OCI-LY1 (cell line): ENCODE data around the gene PRM2.

Experiments used
- H2AFZ ChIP-seq: fragments of 200-600 bp; sonication (generic), shearing (Covaris generic); 2 replicates; pipeline ENCODE4 v1.6.0; 2014; ENCODE audit warnings: antibody characterized with exemption, mild to moderate bottlenecking, low read length
- H3F3A ChIP-seq: fragments of 200-600 bp; sonication (generic), shearing (Covaris generic); 2 replicates; pipeline ENCODE4 v1.6.0; 2014; ENCODE audit warnings: mild to moderate bottlenecking, antibody characterized with exemption, low read length, moderate library complexity; ENCODE audit not compliant: insufficient read depth
- H3K27ac ChIP-seq: fragments of 200-600 bp; sonication (generic); 2 replicates; pipeline ENCODE4 v1.5.1; 2014; ENCODE audit warnings: low read length, mixed run types, mild to moderate bottlenecking, low read depth; ENCODE audit not compliant: poor library complexity, severe bottlenecking
- H3K27me3 ChIP-seq: fragments of 200-600 bp; sonication (generic); 2 replicates; pipeline ENCODE4 v1.6.0; 2014; ENCODE audit warnings: antibody characterized with exemption, mild to moderate bottlenecking, low read length, moderate library complexity; ENCODE audit not compliant: insufficient read depth
- H3K36me3 ChIP-seq: fragments of 200-600 bp; sonication (generic); 2 replicates; pipeline ENCODE4 v1.6.1; 2014; ENCODE audit warnings: mild to moderate bottlenecking, antibody characterized with exemption, low read length, moderate library complexity, mixed read lengths; ENCODE audit not compliant: insufficient read depth
- H3K4me1 ChIP-seq: fragments of 200-600 bp; sonication (generic); 2 replicates; pipeline ENCODE4 v1.5.1; 2014; ENCODE audit warnings: mild to moderate bottlenecking, low read length, moderate library complexity; ENCODE audit not compliant: insufficient read depth, severe bottlenecking
- H3K4me2 ChIP-seq: fragments of 200-600 bp; sonication (generic), shearing (Covaris generic); 2 replicates; pipeline ENCODE4 v1.6.1; 2014; ENCODE audit warnings: low read length
- H3K4me3 ChIP-seq: fragments of 200-600 bp; sonication (generic); 2 replicates; pipeline ENCODE4 v1.5.1; 2014; ENCODE audit warnings: low read length, low read depth, mild to moderate bottlenecking, mixed read lengths; ENCODE audit not compliant: poor library complexity, severe bottlenecking
- H3K79me2 ChIP-seq: fragments of 200-600 bp; shearing (Covaris generic); 2 replicates; pipeline ENCODE4 v1.6.1; 2016; ENCODE audit warnings: mixed run types, low read length, mixed read lengths; ENCODE audit not compliant: insufficient read depth
- H3K9ac ChIP-seq: fragments of 200-600 bp; sonication (generic), shearing (Covaris generic); 2 replicates; pipeline ENCODE4 v1.6.1; 2014; ENCODE audit warnings: mild to moderate bottlenecking, low read length, mixed read lengths
- H3K9me2 ChIP-seq: fragments of 200-600 bp; sonication (generic), shearing (Covaris generic); 2 replicates; pipeline ENCODE4 v1.6.1; 2014; ENCODE audit warnings: low read depth, mild to moderate bottlenecking, low read length, mixed read lengths
- H3K9me3 ChIP-seq: fragments of 200-600 bp; shearing (Covaris generic); 2 replicates; pipeline ENCODE4 v1.6.1; 2014; ENCODE audit warnings: low read length, mixed read lengths
- H4K20me1 ChIP-seq: fragments of 200-600 bp; sonication (generic), shearing (Covaris generic); 2 replicates; pipeline ENCODE4 v1.6.0; 2016; ENCODE audit warnings: mild to moderate bottlenecking, low read length; ENCODE audit not compliant: insufficient read depth
- EZH2 ChIP-seq: fragments of 200-600 bp; sonication (generic), shearing (Covaris generic); IDR thresholded peaks from 2 replicates; pipeline ENCODE4 v1.8.0; 2017; ENCODE audit warnings: borderline replicate concordance, mixed run types, mild to moderate bottlenecking, antibody characterized with exemption, low read length, moderate library complexity, mixed read lengths
- TF ChIP-seq, protein P1 (sequence below): fragments of 200-600 bp; sonication (generic), shearing (Covaris generic); IDR thresholded peaks from 2 replicates; pipeline ENCODE4 v1.5.1; 2017; ENCODE audit warnings: mild to moderate bottlenecking, antibody characterized with exemption, low read length, moderate library complexity, mixed read lengths

The PRM2 gene

DNA sequence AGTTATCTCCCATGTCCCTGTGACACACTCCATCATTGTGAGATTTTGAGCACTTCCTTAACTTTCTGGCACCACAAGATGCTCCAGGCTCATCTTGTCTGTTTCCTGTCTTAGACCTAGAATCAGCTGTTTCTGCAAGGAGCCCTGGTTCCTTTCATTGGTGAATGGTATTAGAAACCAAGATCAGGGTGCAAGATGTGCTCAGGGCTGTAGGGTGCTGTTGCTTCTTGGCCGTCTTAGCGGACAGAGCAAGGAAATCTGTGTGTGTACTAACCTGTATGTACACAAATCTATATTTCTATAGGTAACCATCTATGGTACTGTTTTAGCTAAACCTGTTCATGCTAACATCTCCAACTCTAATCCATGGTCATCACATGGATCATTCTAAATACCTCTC, 12.9 kb upstream of the PRM2 start:
- H3K9me3 ChIP-seq, result no peaks in the 10 kb centered on the region
- no peak overlapping the region for H3K9ac ChIP-seq
- no peaks in the 10 kb centered on the region for H3K9me2 ChIP-seq
- H3K79me2 ChIP-seq, result no peaks in the 10 kb centered on the region
- no peaks in the 10 kb centered on the region for H4K20me1 ChIP-seq
- no peak overlapping the region for H3K4me3 ChIP-seq
- no peaks in the 10 kb centered on the region for H3K36me3 ChIP-seq
- H3K4me2 ChIP-seq, result no peak overlapping the region
- TF ChIP-seq EZH2, result no peak
- TF ChIP-seq, protein P1, sequence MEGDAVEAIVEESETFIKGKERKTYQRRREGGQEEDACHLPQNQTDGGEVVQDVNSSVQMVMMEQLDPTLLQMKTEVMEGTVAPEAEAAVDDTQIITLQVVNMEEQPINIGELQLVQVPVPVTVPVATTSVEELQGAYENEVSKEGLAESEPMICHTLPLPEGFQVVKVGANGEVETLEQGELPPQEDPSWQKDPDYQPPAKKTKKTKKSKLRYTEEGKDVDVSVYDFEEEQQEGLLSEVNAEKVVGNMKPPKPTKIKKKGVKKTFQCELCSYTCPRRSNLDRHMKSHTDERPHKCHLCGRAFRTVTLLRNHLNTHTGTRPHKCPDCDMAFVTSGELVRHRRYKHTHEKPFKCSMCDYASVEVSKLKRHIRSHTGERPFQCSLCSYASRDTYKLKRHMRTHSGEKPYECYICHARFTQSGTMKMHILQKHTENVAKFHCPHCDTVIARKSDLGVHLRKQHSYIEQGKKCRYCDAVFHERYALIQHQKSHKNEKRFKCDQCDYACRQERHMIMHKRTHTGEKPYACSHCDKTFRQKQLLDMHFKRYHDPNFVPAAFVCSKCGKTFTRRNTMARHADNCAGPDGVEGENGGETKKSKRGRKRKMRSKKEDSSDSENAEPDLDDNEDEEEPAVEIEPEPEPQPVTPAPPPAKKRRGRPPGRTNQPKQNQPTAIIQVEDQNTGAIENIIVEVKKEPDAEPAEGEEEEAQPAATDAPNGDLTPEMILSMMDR, result no peak
- H3K4me1 ChIP-seq, result peaks cover 19% of the 10 kb centered on the region
- H3F3A ChIP-seq, result no peaks in the 10 kb centered on the region
- no peaks in the 10 kb centered on the region for H3K27me3 ChIP-seq
- H2AFZ ChIP-seq, result no peak overlapping the region
- no peak overlapping the region for H3K27ac ChIP-seq

DNA sequence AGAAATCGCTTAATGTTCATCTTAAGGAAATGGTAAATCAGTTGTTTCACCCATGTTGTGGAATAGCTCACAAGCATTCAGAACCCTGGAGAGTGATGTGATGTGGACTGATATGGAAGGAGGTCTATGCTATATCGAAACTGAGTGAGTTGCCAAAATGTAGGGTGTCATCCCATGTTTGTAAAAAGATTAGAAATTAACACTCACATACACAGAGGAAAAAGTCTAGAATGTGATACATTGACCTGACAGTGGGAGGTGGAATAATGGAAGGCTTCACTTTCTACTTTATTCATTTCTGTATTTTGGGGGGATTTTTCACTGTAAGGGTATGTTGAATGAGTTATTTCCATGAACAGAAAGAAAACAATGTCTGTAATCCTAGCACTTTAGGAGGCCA, 9.6 kb upstream of the PRM2 start:
- H3K4me1 ChIP-seq, result peaks cover 4% of the 10 kb centered on the region
- H3K9ac ChIP-seq, result no peak overlapping the region
- no peak overlapping the region for H3K4me3 ChIP-seq
- no peaks in the 10 kb centered on the region for H3K27me3 ChIP-seq
- no peaks in the 10 kb centered on the region for H3K9me2 ChIP-seq
- H3K79me2 ChIP-seq, result no peaks in the 10 kb centered on the region
- TF ChIP-seq, protein P1, result no peak
- TF ChIP-seq EZH2, result no peak
- H4K20me1 ChIP-seq, result no peaks in the 10 kb centered on the region
- no peaks in the 10 kb centered on the region for H3F3A ChIP-seq
- H3K4me2 ChIP-seq, result no peak overlapping the region
- H2AFZ ChIP-seq, result no peak overlapping the region
- no peaks in the 10 kb centered on the region for H3K9me3 ChIP-seq
- no peaks in the 10 kb centered on the region for H3K36me3 ChIP-seq
- no peak overlapping the region for H3K27ac ChIP-seq

DNA sequence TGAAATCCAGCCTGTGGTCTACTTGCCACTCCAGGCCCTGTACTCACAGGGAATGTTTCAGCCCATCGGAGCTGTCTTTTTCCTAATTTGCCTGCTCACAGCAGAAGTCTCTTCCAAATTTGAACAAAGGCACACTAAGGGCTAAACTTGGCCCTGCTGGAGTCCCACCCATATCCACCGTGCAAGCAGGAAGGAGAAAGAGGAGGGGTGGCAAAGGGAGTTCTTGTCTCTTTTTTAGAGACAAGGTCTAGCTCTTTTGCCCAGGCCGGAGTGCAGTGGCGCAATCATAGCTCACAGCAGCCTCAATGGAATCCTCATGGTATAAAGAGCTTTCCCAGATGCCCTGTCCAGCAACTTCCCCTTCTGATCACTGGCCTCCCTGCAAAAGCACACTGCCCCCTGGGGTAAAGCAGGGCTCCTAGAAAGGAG, 7.6 kb upstream of the PRM2 start:
- no peaks in the 10 kb centered on the region for H3F3A ChIP-seq
- H3K9me3 ChIP-seq, result no peaks in the 10 kb centered on the region
- no peak overlapping the region for H3K4me2 ChIP-seq
- H3K4me1 ChIP-seq, result peaks cover 15% of the 10 kb centered on the region
- no peaks in the 10 kb centered on the region for H3K36me3 ChIP-seq
- no peak for TF ChIP-seq EZH2
- TF ChIP-seq, protein P1, result no peak
- no peak overlapping the region for H3K4me3 ChIP-seq
- H2AFZ ChIP-seq, result no peak overlapping the region
- no peaks in the 10 kb centered on the region for H3K9me2 ChIP-seq
- H3K9ac ChIP-seq, result no peak overlapping the region
- H3K79me2 ChIP-seq, result no peaks in the 10 kb centered on the region
- no peaks in the 10 kb centered on the region for H4K20me1 ChIP-seq
- H3K27me3 ChIP-seq, result no peaks in the 10 kb centered on the region
- no peak overlapping the region for H3K27ac ChIP-seq
